ENCODE measurements around the gene RNF207. TPM values are rescaled to one million over a fixed set of nuclear protein-coding genes. Genes with fewer than 3 reads are reported as not detected.

RNF207 gene
- polyA plus RNA-seq, 3 donors, result 0.10 to 7.7 TPM; not detected in 1

DNA sequence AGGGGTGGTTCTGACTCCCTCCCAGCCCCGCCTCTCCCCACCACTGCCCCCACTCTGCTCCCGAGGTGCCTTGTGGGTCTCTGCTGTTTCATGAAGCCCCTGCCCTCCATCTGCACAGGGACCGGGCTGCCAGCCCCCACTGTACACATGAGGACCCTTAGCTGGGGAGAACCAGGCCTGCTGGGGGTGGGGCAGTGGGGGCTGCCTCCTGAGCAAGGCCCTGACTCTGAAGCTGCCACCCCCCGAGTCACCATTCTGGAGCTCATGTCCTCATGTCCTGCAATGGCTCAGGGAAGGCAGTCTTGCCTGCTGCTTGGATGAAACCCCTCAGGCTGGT, 46.4 kb downstream of the RNF207 start:
- peaks cover 39 to 51% (median 41%) of the 10 kb centered on the region in 3 donors for H3K27me3 Mint-ChIP-seq (ENCODE audit: low read depth in 3 of 3)
- Histone ChIP-seq H2AFZ (ENCODE audit: insufficient read depth, low read depth, low read length, poor library complexity, severe bottlenecking) (no peak overlapping the region), H3K36me3 (replicated peaks in 1 of 2; ENCODE audit: control insufficient read depth in 1 of 2, insufficient read depth in 2 of 2, low read length in 2 of 2) (no peaks in the 10 kb centered on the region), H3K9me3 (replicated peaks in 1 of 2; ENCODE audit: control insufficient read depth in 1 of 2, insufficient read depth in 1 of 2, low read length in 2 of 2) (no peaks in the 10 kb centered on the region), H3K79me2 (ENCODE audit: insufficient read depth, low read length) (no peaks in the 10 kb centered on the region), H3K4me3 (replicated peaks in 1 of 3; ENCODE audit: low read depth in 2 of 3, low read length in 3 of 3) (no peak overlapping the region), H3K27ac (ENCODE audit: low read depth in 1 of 2, low read length in 2 of 2) (no peak overlapping the region), H4K20me1 (ENCODE audit: insufficient read depth, low read length) (no peaks in the 10 kb centered on the region), H3K27me3 (ENCODE audit: control insufficient read depth in 2 of 2, insufficient read depth in 2 of 2, low read length in 2 of 2) (peaks cover 2 to 32% of the 10 kb centered on the region in 2 donors), H3K4me1 (ENCODE audit: control insufficient read depth in 1 of 2, insufficient read depth in 2 of 2, low read length in 2 of 2) (no peaks in the 10 kb centered on the region), H3K4me2 (replicated peaks; ENCODE audit: extremely low read depth, low read length, poor library complexity, severe bottlenecking) (no peak overlapping the region), H3K9ac (ENCODE audit: insufficient read depth, low read length, poor library complexity, severe bottlenecking) (no peak overlapping the region)
- no peaks in the 10 kb centered on the region for H3K36me3 Mint-ChIP-seq
- no peak overlapping the region for H3K27ac Mint-ChIP-seq
- H3K4me3 Mint-ChIP-seq, result no peak overlapping the region
- WGBS (ENCODE audit: insufficient coverage), result 89% methylated on average over 4 of the region's 4 CpGs
- no peak for DNase-seq
- no peaks in the 10 kb centered on the region for H3K4me1 Mint-ChIP-seq
- H3K9me3 Mint-ChIP-seq, result peaks cover 0 to 3% (median 0%) of the 10 kb centered on the region in 7 donors
- intact Hi-C loops (cut with micrococcal nuclease), result no loop called here
- TF ChIP-seq, protein P1, sequence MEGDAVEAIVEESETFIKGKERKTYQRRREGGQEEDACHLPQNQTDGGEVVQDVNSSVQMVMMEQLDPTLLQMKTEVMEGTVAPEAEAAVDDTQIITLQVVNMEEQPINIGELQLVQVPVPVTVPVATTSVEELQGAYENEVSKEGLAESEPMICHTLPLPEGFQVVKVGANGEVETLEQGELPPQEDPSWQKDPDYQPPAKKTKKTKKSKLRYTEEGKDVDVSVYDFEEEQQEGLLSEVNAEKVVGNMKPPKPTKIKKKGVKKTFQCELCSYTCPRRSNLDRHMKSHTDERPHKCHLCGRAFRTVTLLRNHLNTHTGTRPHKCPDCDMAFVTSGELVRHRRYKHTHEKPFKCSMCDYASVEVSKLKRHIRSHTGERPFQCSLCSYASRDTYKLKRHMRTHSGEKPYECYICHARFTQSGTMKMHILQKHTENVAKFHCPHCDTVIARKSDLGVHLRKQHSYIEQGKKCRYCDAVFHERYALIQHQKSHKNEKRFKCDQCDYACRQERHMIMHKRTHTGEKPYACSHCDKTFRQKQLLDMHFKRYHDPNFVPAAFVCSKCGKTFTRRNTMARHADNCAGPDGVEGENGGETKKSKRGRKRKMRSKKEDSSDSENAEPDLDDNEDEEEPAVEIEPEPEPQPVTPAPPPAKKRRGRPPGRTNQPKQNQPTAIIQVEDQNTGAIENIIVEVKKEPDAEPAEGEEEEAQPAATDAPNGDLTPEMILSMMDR (IDR thresholded peaks at IDR 0.05), result no peak

DNA sequence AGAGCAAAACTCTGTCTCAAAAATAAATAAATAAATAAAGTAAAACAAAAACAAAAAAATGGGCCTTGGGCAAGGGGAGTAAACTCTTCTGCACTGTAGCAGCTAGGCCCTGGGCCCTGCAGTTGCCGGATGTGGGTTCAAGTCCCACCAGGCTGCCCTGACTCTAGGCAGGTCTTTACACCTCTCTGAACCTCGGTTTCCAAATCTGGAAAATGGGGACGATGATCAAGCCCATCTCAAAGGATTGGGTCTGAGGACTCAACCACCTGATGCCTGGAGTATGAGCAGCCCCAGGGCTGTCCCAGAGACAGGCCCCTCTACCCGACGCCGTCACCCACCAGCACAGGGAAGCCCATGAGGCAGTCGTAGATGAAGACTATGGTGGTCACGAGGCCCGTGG, 47.5 kb downstream of the RNF207 start:
- Histone ChIP-seq H3K79me2 (ENCODE audit: insufficient read depth, low read length) (no peaks in the 10 kb centered on the region), H3K36me3 (replicated peaks in 1 of 2; ENCODE audit: control insufficient read depth in 1 of 2, insufficient read depth in 2 of 2, low read length in 2 of 2) (no peaks in the 10 kb centered on the region), H3K9me3 (replicated peaks in 1 of 2; ENCODE audit: control insufficient read depth in 1 of 2, insufficient read depth in 1 of 2, low read length in 2 of 2) (no peaks in the 10 kb centered on the region), H3K4me3 (replicated peaks in 1 of 3; ENCODE audit: low read depth in 2 of 3, low read length in 3 of 3) (no peak overlapping the region), H4K20me1 (ENCODE audit: insufficient read depth, low read length) (no peaks in the 10 kb centered on the region), H3K9ac (ENCODE audit: insufficient read depth, low read length, poor library complexity, severe bottlenecking) (no peak overlapping the region), H3K4me2 (replicated peaks; ENCODE audit: extremely low read depth, low read length, poor library complexity, severe bottlenecking) (no peak overlapping the region), H3K27ac (ENCODE audit: low read depth in 1 of 2, low read length in 2 of 2) (no peak overlapping the region), H3K4me1 (ENCODE audit: control insufficient read depth in 1 of 2, insufficient read depth in 2 of 2, low read length in 2 of 2) (no peaks in the 10 kb centered on the region), H2AFZ (ENCODE audit: insufficient read depth, low read depth, low read length, poor library complexity, severe bottlenecking) (no peak overlapping the region), H3K27me3 (ENCODE audit: control insufficient read depth in 2 of 2, insufficient read depth in 2 of 2, low read length in 2 of 2) (peaks cover 2 to 22% of the 10 kb centered on the region in 2 donors)
- H3K9me3 Mint-ChIP-seq, result peaks cover 0 to 5% (median 0%) of the 10 kb centered on the region in 7 donors
- intact Hi-C loops (cut with micrococcal nuclease), result no loop called here
- TF ChIP-seq, protein P1 (IDR thresholded peaks at IDR 0.05), result no peak
- no peaks in the 10 kb centered on the region for H3K4me1 Mint-ChIP-seq
- DNase-seq, result no peak
- WGBS (ENCODE audit: insufficient coverage), result 100% methylated on average over 6 of the region's 9 CpGs
- H3K27ac Mint-ChIP-seq, result peak overlapping the region in 1 of 7 donors; percentile 30
- H3K36me3 Mint-ChIP-seq, result no peaks in the 10 kb centered on the region
- no peak overlapping the region for H3K4me3 Mint-ChIP-seq
- peaks cover 34 to 46% (median 35%) of the 10 kb centered on the region in 3 donors for H3K27me3 Mint-ChIP-seq (ENCODE audit: low read depth in 3 of 3)
